Medulla oblongata (tissue), 1 donor: ENCODE data around the gene DMBX1.

Source experiments
- DNase-seq: peaks from one replicate; pipeline ENCODE4 v3.0.0-alpha.2; 2015; ENCODE audit errors: extremely low spot score

DMBX1 gene

DNA sequence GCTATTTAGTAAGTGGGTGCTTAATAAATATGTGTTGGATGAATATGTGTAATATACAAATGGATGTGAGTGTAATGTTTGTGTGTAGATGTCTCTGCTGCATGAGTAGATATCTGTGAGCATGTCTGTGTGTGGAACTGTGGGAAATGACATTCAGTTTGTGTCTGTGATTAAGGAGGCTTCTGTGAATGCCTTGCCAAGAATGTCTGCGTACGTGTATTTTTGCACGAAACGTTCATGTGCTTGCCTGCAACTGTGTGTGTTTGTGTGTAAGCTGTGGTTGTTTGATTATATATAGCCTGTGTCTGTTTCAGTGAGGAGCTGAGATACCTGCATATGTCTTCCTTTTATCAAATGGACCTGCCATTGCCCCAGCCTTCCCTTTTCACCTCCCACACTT lies 13.8 kb downstream of the DMBX1 start:
- no peak for DNase-seq

DNA sequence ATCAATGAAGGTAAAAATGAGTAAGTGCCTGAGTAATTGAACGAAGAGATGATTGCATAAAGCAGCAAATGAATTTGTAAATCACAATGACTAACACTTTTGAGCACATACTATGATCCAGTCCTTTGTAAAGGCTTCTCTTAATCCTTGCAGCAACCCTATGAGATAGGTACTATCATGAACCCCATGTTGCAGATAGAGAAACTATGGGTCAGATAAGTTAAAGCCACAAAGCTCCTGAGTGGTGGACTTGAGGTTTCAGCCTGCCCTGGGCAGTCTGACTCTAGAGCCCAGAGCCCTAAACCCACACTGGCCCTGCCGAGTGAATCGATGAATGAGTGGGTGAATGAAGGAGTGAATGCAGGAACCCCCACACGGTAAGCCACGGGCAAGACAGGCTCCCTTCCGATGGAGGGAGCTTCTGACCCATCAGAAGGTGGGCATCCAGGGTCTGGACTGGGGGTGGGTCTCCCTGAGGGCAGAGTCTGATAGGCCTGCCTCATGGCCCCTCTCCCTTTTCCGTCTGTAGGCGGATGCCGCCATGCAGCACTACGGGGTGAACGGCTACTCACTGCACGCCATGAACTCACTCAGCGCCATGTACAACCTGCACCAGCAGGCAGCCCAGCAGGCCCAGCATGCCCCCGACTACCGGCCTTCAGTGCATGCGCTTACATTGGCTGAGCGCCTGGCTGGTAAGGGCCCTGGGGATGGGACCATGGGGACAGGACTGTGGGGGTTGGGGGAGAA lies 17.0 kb downstream of the DMBX1 start:
- DNase-seq = no peak

DNA sequence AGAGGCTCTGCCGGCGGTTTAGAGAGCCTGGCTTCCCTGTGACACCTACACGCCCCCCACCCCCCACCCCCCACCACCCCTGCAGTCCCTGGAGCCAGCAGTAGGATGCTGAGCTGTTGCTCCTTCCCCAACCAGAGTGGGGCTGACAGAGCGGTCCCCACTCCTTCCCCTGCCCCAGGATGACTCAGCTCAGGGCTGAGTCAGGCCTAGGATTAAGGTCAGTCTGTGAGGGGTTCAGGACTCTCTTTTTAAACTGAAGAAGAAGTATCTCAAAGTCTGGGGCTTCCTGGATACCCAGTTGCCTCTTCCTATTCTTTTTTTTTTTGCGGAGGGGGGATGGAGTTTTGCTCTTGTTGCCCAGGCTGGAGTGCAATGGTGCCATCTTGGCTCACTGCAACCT lies 19.1 kb downstream of the DMBX1 start:
- DNase-seq = no peak

DNA sequence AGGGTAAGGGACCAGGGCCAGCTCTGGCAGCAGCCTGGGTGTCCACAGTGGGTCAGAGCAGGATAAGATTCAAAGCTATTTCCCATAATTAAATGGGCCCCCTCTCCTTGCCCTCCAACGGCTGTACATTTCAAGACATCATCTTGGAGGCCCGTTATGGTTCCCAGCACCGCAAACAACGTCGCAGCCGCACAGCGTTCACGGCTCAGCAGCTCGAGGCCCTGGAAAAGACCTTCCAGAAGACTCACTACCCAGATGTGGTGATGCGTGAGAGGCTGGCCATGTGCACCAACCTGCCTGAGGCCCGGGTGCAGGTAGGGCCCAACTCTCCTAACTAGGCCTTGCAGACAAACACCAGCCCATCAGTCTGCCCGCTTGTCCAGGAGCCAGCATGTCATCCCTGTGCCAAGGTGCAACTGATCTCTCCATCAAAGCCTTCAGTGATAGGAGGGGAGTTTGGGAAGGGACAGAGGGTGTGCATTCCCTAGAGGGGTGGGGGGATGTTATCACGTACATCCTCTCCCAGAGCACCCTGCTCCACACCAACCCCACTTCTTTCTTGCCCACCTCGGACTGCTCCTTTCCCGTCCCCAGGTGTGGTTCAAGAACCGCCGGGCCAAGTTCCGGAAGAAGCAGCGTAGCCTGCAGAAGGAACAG lies 20.8 kb downstream of the DMBX1 start:
- DNase-seq = no peak

DNA sequence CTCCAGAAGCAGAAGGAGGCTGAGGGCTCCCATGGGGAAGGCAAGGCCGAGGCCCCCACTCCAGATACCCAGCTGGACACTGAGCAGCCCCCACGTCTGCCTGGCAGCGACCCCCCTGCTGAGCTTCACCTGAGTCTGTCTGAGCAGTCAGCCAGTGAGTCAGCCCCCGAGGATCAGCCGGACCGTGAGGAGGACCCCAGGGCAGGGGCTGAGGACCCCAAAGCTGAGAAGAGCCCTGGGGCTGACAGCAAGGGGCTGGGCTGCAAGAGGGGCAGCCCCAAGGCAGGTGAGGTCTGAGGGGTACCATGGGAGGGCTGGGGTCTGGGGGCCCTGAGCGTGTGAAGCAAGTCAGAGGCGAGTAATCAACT lies 21.3 kb downstream of the DMBX1 start:
- DNase-seq = no peak

DNA sequence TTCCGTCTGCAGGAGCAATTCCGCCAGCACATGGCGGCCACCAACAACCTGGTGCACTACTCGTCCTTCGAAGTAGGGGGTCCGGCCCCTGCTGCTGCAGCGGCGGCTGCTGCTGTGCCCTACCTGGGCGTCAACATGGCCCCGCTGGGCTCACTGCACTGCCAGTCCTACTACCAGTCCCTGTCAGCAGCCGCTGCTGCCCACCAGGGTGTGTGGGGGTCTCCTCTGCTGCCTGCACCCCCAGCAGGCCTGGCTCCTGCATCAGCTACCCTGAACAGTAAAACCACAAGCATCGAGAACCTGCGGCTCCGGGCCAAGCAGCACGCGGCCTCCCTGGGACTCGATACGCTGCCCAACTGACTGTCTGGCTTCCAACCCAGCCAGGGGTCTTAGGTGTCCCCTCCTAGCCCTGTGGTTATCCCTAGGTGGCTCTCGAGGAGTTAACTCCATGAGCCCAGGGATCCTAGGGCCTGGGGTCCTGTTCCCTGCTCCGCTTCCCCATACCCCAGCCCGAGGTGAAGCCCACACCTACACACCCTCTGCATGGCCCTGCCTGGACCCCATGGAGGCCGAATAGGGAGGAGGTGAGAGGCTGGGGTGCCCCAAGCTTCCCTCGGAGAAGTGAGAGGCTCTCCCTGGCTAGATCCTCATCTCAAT lies 22.6 kb downstream of the DMBX1 start:
- DNase-seq = no peak

DNA sequence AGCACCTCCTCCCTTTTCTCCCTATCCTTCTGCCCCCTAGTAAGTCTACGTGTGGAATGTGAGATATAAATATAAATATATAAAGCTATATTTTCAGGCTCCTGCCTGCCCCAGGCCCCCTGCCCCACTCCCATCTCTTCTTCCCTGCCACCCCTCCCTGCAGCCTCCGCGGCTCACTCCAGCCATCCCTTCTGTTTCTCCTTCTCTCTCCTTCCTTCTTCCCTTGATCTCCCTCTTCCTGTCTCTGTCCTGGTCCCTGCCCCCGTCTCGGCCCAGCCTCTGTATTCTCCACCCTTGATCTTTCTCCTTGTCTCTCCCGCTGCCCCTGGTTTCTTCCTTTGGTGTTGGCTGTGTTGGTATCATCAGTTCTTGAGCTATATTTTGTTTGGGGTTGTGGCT lies 23.2 kb downstream of the DMBX1 start:
- no peak for DNase-seq

DNA sequence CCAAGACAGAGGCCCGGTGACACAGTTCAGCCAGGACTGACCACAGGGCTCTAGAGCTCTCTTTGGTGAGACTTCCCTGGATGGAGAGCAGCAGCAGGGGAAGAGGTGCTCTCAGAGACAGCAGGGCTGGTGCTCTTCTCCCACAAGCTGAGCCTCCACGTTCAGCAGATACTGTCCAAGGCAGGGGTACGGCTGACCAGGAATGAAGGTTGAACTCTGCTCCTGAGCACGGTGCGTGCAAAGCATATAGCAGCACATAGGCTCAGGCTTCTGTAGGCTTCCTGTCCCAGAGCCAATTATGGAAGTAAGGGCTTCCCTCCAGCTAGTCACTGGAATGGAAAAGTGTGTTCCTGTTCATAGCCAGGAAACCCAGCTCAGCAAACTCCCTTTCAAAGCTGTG lies 23.9 kb downstream of the DMBX1 start:
- DNase-seq = no peak

DNA sequence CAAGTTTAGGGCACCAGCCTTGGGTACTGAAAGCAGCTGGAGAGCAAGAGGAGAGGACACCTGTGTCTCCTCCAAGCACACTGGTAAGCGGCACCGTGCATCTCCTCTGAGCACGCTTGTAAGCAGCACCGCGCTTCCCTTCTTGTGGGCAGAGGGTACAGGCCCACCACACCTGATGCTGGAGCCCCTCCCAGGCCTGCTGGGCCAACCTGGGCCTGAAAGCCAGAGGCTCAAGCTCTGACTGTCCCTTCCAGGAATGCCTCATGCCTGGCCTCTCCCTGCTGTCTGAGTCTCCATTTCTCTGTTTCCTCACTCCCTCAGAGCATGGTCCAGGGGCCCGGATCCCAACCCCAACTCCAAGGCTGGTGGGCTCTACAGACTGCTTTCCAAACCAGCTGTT lies 25.9 kb downstream of the DMBX1 start:
- DNase-seq = no peak

DNA sequence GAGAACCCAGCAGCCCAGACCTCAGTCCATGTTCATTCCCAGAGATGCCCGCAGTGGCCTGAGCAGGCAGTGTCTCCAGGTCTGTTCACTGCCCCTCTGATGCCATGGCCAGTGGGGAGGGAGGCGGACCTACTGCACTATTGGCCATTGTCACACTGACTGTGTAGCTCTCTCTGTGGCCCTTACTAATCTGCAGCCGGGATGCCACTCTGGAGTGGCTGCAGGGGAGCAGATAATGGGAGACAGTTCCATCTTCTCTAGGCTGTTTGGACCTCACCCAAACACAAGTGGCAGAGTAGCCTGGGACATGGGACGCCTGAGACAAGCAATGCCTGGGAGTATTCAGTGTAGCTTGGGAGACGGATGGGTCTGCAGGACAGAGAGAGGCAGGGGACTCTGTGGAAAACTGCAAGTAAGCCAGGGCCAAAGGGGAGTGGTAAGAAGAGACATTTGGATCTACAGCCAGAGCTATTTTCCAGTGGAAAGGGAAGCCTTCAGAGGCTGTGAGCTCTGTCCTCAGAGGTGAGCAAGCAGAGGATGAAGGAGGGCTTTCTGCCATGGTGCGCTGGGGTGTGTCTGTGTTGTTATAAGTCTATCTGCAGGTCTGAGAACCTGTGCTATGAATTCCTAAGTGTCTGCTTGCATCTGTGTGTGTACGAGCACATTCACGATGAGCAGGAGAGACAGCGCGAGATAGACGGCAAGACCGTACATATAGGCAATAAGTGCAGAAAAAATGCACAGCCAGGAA lies 26.7 kb downstream of the DMBX1 start:
- peak; percentile 25 for DNase-seq

DNA sequence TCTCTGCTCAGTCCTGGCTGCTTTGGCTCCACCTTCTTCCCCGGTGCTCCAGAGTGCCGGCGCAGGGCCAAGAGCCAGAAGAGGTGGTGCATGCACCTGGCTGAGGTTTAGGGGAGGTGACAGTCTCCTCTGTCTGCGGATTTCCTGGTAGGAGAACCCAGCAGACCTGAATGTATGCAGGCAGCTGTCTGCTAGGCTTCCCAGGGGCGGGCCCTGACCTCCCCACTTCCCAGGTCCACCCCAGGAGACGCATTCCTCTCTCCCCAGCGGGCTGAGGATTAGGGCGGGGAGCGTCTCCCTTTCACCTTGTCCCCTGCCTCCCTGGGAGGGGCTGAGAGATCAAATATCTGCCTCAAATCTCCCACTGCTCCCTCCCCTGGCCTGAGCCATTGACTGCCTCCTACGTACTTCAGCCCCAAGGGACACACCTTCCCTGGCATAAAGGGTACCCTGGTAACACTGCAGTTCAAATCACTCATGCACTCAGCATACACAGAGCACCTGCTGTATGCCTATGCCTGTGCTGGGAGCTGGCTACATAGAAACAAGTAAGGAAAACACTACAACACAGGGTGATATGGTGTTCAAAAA lies 27.5 kb downstream of the DMBX1 start:
- DNase-seq = no peak

DNA sequence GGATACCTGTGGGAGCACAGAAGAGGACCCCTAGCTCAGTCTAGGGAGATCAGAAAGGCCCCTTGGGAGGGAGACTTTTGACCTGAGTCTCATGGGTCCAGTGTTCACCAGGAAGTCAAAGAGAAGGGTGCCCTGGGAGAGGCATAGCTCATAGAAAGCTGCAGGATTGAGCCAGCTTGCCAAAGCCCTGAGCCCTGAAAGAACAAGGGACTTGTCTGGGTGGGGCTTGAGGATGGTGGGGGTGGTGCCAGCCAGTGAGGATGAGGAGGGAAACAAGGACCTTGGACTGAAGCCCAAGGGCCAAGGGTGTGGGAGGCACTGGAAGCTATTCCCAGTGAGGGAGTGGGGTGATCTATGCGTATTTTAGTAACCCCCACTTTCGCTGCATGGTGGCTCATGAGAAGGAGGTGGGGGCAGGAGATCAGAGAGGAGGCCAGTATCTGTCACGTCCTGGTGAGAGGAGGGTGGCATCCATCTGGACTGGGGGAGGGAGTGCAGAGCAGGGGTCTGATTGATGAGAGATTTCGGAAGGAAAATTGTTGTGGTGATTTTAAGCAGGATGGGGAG lies 28.4 kb downstream of the DMBX1 start:
- DNase-seq = no peak

DNA sequence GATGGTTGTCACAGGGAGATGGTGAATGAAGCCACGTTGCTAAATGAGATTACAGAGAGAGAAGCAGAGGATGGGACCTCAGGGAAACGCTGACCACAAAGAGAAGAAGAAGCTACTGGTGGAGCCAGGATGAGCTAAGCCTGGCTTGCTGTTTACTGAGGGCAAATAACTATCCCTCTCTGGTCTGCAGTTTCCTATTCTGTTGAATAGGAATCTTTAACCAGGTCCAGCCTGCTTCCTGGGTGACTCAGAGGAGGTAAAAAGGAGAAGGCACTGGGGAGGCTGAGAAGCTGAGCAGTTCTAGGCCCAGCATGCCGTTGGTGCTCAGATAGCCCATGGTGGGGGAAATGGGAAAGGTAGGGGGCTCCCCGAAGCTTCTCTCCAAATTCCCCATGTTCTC lies 29.6 kb downstream of the DMBX1 start:
- DNase-seq = no peak

DNA sequence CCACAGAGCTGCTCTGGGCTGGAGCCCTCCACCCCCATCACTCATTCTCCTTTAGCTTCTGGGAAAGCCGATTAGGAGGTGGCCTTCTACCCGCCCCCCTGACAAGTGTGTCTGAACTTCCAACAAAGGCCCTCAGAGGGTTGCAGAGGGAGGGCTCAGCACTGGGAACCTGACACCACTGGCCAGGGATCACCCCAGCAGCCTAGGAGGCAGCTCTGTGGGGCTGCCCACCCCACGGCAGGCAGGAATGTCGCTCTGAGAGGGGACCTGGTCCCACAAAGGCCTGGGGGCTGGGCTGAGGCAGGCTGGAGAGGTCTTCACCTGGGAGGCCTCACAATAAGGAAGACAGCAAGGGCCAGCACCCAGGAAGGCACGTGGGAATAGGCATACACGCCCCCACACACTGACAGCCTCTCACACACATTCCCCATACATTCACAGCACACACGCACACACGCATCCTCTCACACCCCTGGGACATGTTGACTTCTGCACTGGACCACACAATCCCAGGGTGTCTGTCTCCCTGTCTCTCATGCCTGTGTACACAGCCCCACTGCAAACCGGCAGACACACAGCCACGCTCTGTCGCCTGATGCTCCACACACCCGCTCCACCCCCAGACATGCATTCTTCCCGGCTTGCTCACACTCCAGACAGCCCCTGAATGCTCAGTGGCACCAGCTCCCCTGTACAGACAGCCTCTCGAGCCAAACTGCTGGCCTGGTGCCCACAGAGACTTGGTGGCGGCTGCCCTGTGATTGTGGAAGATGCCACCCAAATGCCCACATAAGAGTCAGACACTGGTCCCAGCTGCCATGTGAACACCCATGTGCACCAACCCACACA lies 30.7 kb downstream of the DMBX1 start:
- DNase-seq = no peak

DNA sequence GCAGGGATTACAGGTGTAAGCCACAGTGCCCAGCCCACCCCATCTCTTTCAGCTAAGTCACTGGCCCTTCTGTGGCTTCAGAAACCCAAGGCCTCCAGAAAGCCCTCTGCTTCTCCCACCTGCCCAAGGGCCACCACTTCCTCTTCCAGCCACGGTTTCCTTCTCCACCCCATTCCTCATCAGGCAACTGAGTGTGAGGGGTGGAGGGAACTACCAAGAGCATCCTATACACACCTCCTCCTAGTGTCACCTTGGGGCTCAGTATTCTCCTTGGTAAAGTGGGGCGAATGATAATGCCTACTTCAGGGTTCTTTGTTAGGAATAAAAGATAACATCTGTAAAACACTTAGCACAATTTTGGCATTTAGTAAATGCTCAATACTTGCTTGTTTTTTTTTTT lies 31.8 kb downstream of the DMBX1 start:
- DNase-seq = no peak

DNA sequence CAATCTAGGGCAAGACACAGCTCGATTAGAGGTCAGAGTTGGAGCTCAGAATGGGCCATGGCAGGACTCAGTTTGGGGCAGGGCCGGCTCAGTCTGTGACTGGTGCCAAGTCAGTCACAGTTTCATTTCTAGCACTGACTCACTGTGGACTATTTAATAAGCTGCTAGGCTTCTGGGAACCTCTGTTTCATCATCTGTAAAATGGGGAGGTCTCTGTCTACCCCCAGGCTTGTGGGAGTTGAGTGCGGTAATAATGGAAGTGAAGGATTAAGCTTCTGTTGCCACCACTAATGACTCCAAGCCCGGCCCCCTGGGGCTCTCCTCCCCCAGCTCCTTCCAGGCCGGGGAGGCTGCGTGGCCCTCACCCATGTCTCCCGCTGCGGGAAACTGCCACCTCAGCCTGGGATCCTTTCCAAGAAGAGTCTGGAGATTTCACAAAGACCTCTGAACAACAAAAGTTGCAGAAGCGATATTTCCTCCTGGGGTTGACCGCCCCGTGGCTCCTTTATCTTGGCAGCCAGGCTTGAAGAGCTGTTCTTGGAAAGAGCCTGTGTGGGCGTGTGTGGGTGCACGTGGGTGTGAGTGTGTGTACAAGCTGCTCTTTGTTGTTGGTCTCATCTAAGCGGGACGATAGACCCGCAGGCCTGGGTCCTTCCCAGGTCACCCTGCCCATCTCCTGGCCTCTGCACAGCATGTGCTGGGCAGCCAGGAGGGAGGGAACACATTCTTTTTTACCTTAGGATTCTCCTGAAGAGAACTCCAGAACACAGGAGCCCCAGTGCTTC lies 32.7 kb downstream of the DMBX1 start:
- peak; percentile 48 for DNase-seq

DNA sequence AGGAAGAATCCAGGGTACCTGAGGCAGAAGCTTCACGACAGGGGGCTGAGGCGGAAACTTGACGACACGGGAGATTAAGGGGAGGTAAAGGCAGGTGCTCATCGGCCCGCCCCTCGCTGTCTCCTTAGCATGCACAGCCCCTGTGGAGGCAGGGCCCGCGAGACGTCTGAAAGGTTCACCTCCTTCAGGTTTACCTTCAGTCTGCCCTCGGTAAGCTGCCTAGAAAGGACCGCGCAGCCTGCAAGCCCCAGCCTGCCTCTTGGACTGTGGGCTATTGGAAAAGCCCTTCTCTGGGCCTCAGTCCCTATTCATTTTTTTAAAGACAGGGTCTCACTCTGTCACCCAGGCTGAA lies 33.3 kb downstream of the DMBX1 start:
- no peak for DNase-seq

DNA sequence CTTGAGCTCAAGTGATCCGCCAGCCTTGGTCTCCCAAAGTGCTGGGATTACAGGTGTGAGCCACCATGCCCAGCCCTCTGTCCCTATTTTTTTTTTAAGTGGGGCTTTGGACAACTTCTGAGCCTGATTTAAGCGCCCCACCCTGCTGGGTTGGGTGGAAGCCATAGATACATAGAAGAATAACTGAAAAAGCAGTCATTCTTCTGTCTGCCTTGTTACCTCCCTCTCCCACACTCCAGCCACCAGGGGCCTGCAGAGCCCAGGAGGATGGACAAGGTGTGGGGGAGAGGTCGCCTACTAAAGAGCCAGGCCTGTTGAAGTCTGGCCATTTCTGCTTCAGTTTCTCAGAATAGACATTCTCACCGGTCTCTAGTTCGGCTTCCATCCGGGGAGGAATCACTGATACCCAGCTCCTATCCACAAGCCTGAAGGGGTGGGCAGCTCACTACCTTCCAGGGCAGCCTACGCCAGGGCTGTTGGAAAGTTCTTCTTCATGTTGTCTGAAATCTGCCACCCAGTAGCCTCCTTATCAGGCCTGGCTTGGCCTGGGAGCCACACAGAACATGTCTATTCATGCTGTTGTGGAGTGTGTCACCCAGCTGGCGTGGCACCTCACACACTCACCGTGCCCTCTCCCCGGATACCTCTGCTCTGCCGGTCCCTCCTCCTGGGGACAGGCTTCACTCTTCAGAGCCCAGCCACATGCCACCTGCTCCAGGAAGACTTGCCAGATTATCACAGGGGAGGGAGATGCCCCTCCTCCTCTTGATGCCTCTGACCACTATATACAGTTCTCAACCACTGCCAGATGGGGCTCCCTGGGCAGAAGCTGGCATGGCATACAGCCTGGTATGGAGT lies 34.1 kb downstream of the DMBX1 start:
- no peak for DNase-seq

DNA sequence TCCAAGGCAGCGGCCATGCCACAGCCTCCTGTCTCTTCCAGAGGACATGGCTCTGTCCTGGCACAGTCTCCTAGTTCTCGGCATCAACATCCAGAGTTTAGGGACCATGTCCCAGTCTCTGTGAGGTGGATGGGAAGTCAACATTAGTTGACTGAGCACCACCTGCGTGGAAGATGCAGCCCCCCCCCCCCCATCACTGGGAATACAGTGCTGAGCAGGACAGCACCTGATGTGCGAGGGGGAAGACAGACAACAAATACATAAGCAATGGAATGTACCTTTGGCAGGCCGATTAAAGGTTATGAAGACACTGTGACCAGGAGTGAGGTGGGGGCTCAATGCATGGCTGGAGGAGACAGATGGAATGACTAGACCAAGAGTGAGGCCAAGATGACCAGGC lies 35.2 kb downstream of the DMBX1 start:
- no peak for DNase-seq
